Heart left ventricle (tissue), 13 donors: Measurements from ENCODE around the gene KRT26.

Source experiments
- CTCF ChIP-seq, 12 donors: fragments of 200-600 bp; sonication (generic) in 4 of 12; IDR thresholded peaks; one replicate each; pipeline versions ENCODE4 v1.5.0 to v1.8.0; 2018 to 2022; ENCODE audit warnings: antibody characterized with exemption in 12 of 12, mild to moderate bottlenecking in 5 of 12
- POLR2A ChIP-seq, 2 donors: fragments of 450-650 bp; IDR thresholded peaks; one replicate each; pipeline ENCODE4 v1.6.1; 2017; ENCODE audit warnings: antibody characterized with exemption in 2 of 2, mild to moderate bottlenecking in 2 of 2, moderate library complexity in 2 of 2
- donor health status: ischemic (EF 13 %, LVEDD 7.1; RV severe dilation, severe dysfunction).
- donor health status: DM: no; HTN: yes; CAD: no.
- donor health status: DM: no; HTN: no; CAD: no.
- donor health status: ischemic (EF 25% LVEDD 6.9; RV normal size, moderate dysfunction).
- donor health status: ischemic (EF 25% LVEDD 5.7; RV mildly dilated, moderate dysfunction).
- donor health status: ischemic (EF 35%, LVEDD 5.7; RV mildly dilated, moderate dysfunction).
- donor health status: nonischemic (EF 11% LVEDD 7.7; RV severe dilation, severe dysfunction).
- donor health status: DM: yes; HTN: yes; CAD: no.
- donor health status: PGD.
- donor health status: ischemic (EF 29% LVEDD 5.4; RV normal size, mild dysfunction).
- donor health status: nonischemic (EF 23%, LVEDD 6.1; RV moderate dilation, normal function).

DNA sequence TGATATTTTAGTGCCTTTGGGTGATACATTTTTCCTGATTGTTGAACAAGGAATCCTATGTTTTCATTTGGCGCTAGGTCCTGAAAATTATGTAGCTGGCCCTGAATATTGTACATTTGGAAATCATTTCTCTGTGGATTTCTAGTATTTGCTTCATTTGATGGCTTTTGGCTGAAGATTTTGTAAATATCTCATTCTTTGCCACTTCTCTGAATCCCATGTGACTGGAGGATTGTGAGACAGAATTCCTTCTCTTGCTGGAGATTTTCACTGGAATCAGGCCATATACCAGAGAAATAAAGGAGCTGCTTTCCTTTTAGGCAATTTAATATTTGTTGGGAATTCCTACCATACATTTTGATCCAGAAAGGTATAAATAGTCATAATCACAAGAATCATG lies 19.1 kb upstream of the KRT26 start:
- TF ChIP-seq CTCF (IDR thresholded peaks at IDR 0.05) (no peak), POLR2A (IDR thresholded peaks at IDR 0.05) (no peak)
